ENCODE data around the gene ANK3.

The ANK3 gene

GRCh38 chr10:60187691-60188090, 202.0 kb downstream of the ANK3 start:
- no peak for TF ChIP-seq MYC (IDR thresholded peaks at IDR 0.05; ENCODE audit: low read depth, low read length)
- TF ChIP-seq CTCF (IDR thresholded peaks at IDR 0.05; ENCODE audit: low read depth, low read length) = no peak
- no peak for TF ChIP-seq POLR2A (IDR thresholded peaks at IDR 0.05; ENCODE audit: extremely low read depth, insufficient read length)
- no peak for TF ChIP-seq MAX (IDR thresholded peaks at IDR 0.05; ENCODE audit: low read depth, low read length)
- DNase-seq (ENCODE audit: low read depth) = no peak

GRCh38 chr10:60186315-60187071, 203.2 kb downstream of the ANK3 start:
- DNase-seq (ENCODE audit: low read depth) = no peak
- TF ChIP-seq POLR2A (IDR thresholded peaks at IDR 0.05; ENCODE audit: extremely low read depth, insufficient read length) = no peak
- TF ChIP-seq CTCF (IDR thresholded peaks at IDR 0.05; ENCODE audit: low read depth, low read length) = no peak
- no peak for TF ChIP-seq MYC (IDR thresholded peaks at IDR 0.05; ENCODE audit: low read depth, low read length)
- no peak overlapping the region for H3K4me3 ChIP-seq (ENCODE audit: low read depth, low read length)

More at GRCh38 chr10:60187691-60188090, 202.0 kb downstream of the ANK3 start:
- no peak overlapping the region for H3K4me3 ChIP-seq (ENCODE audit: low read depth, low read length)

- no peak for DNase-seq (ENCODE audit: low read depth)
- H3K4me3 ChIP-seq (ENCODE audit: low read depth, low read length) = no peak overlapping the region
- no peak for TF ChIP-seq CTCF (IDR thresholded peaks at IDR 0.05; ENCODE audit: low read depth, low read length)
Observed at GRCh38 chr10:60185421-60185820, 204.3 kb downstream of the ANK3 start.

- DNase-seq (ENCODE audit: low read depth) = no peak
- no peak overlapping the region for H3K4me3 ChIP-seq (ENCODE audit: low read depth, low read length)
- TF ChIP-seq MAX (IDR thresholded peaks at IDR 0.05; ENCODE audit: low read depth, low read length) (no peak), POLR2A (IDR thresholded peaks at IDR 0.05; ENCODE audit: extremely low read depth, insufficient read length) (no peak), MYC (IDR thresholded peaks at IDR 0.05; ENCODE audit: low read depth, low read length) (no peak), CTCF (IDR thresholded peaks at IDR 0.05; ENCODE audit: low read depth, low read length) (no peak)
Observed at GRCh38 chr10:60182691-60183090, 207.0 kb downstream of the ANK3 start.

- DNase-seq (ENCODE audit: low read depth) = no peak
- TF ChIP-seq MAX (IDR thresholded peaks at IDR 0.05; ENCODE audit: low read depth, low read length) (no peak), POLR2A (IDR thresholded peaks at IDR 0.05; ENCODE audit: extremely low read depth, insufficient read length) (no peak), MYC (IDR thresholded peaks at IDR 0.05; ENCODE audit: low read depth, low read length) (no peak), CTCF (IDR thresholded peaks at IDR 0.05; ENCODE audit: low read depth, low read length) (no peak)
- H3K4me3 ChIP-seq (ENCODE audit: low read depth, low read length) = no peak overlapping the region
Observed at GRCh38 chr10:60176925-60177324, 212.8 kb downstream of the ANK3 start.

GRCh38 chr10:60175441-60175971, 214.2 kb downstream of the ANK3 start:
- TF ChIP-seq MYC (IDR thresholded peaks at IDR 0.05; ENCODE audit: low read depth, low read length) (no peak), CTCF (IDR thresholded peaks at IDR 0.05; ENCODE audit: low read depth, low read length) (no peak), POLR2A (IDR thresholded peaks at IDR 0.05; ENCODE audit: extremely low read depth, insufficient read length) (no peak), MAX (IDR thresholded peaks at IDR 0.05; ENCODE audit: low read depth, low read length) (no peak)
- no peak overlapping the region for H3K4me3 ChIP-seq (ENCODE audit: low read depth, low read length)
- no peak for DNase-seq (ENCODE audit: low read depth)
